ENCODE results near the gene TMEM248. TPM values are rescaled to one million over a fixed set of nuclear protein-coding genes. Genes with fewer than 3 reads are reported as not detected.
A peak's percentile ranks its signal among the peaks of the same experiment; 100 is the strongest.

The TMEM248 gene
- total RNA-seq, 4 donors from 2014 or later, result 68.5 to 113 (median 83.4) TPM

- Histone ChIP-seq H3K4me1 (peaks cover 0 to 24% of the 10 kb centered on the region in 2 donors), H3K27me3 (no peaks in the 10 kb centered on the region), H3K4me3 (peak overlapping the region; percentile 74 to 97), H3K36me3 (no peaks in the 10 kb centered on the region), H3K27ac (peak overlapping the region in 1 of 2 donors; percentile 80), H3K9me3 (no peaks in the 10 kb centered on the region)
- TF ChIP-seq CTCF (IDR thresholded peaks at IDR 0.05) (no peak), POLR2A (IDR thresholded peaks at IDR 0.05) (no peak)
- no peak for DNase-seq
- intact Hi-C loops (cut with DNase I; ENCODE audit: low total_unique reads), result no loop called here
Observed at GRCh38 chr7:66920256-66920655, 769 bp upstream of the TMEM248 start.

GRCh38 chr7:66921396-66921917, 432 bp downstream of the TMEM248 start:
- TF ChIP-seq POLR2A (IDR thresholded peaks at IDR 0.05) (no peak), CTCF (IDR thresholded peaks at IDR 0.05) (no peak)
- intact Hi-C loops (cut with DNase I; ENCODE audit: low total_unique reads), result no loop called here
- H3K9me3 ChIP-seq, result no peaks in the 10 kb centered on the region
- H3K27me3 ChIP-seq, result no peaks in the 10 kb centered on the region
- DNase-seq, result peak; percentile 31 to 56
- H3K36me3 ChIP-seq, result no peaks in the 10 kb centered on the region
- peak overlapping the region; percentile 59 to 80 for H3K27ac ChIP-seq
- peak overlapping the region; percentile 74 to 97 for H3K4me3 ChIP-seq
- H3K4me1 ChIP-seq, result peaks cover 0 to 24% of the 10 kb centered on the region in 2 donors

GRCh38 chr7:66921918-66922486, 977 bp downstream of the TMEM248 start:
- DNase-seq, result no peak
- Histone ChIP-seq H3K4me3 (peak overlapping the region; percentile 74 to 97), H3K4me1 (peaks cover 0 to 24% of the 10 kb centered on the region in 2 donors), H3K27me3 (no peaks in the 10 kb centered on the region), H3K27ac (peak overlapping the region; percentile 59 to 80), H3K9me3 (no peaks in the 10 kb centered on the region), H3K36me3 (no peaks in the 10 kb centered on the region)
- TF ChIP-seq POLR2A (IDR thresholded peaks at IDR 0.05), result no peak
- no peak for TF ChIP-seq CTCF (IDR thresholded peaks at IDR 0.05)
- intact Hi-C loops (cut with DNase I; ENCODE audit: low total_unique reads), result no loop called here

GRCh38 chr7:66925255-66925654, 4.2 kb downstream of the TMEM248 start:
- Histone ChIP-seq H3K4me1 (peaks cover 0 to 24% of the 10 kb centered on the region in 2 donors), H3K36me3 (no peaks in the 10 kb centered on the region), H3K4me3 (no peak overlapping the region), H3K9me3 (no peaks in the 10 kb centered on the region), H3K27me3 (no peaks in the 10 kb centered on the region), H3K27ac (no peak overlapping the region)
- no peak for TF ChIP-seq POLR2A (IDR thresholded peaks at IDR 0.05)
- no peak for TF ChIP-seq CTCF (IDR thresholded peaks at IDR 0.05)
- no peak for DNase-seq
- intact Hi-C loops (cut with DNase I; ENCODE audit: low total_unique reads), result no loop called here

GRCh38 chr7:66927348-66927948, 6.4 kb downstream of the TMEM248 start:
- H3K4me3 ChIP-seq, result no peak overlapping the region
- peaks cover 0 to 19% of the 10 kb centered on the region in 2 donors for H3K4me1 ChIP-seq
- no peaks in the 10 kb centered on the region for H3K27me3 ChIP-seq
- no peaks in the 10 kb centered on the region for H3K9me3 ChIP-seq
- no peak for TF ChIP-seq CTCF (IDR thresholded peaks at IDR 0.05)
- no peak for TF ChIP-seq POLR2A (IDR thresholded peaks at IDR 0.05)
- intact Hi-C loops (cut with DNase I; ENCODE audit: low total_unique reads), result no loop called here
- H3K36me3 ChIP-seq, result no peaks in the 10 kb centered on the region
- no peak for DNase-seq
- H3K27ac ChIP-seq, result no peak overlapping the region
